ENCODE measurements around the gene GALNT11.
A peak's percentile ranks its signal among the peaks of the same experiment; 100 is the strongest.

The GALNT11 gene

GRCh38 chr7:152076324-152076821 lies 50.9 kb downstream of the GALNT11 start:
- H3K27ac ChIP-seq (ENCODE audit: low read length), result no peak overlapping the region
- DNase-seq, result no peak
- TF ChIP-seq EZH2 (optimal IDR thresholded peaks at IDR 0.05; ENCODE audit: low read depth, low read length), result no peak
- peak; percentile 38 for TF ChIP-seq CTCF (IDR thresholded peaks at IDR 0.05; ENCODE audit: low read length)

GRCh38 chr7:152076940-152077933 lies 51.8 kb downstream of the GALNT11 start:
- H3F3A ChIP-seq (ENCODE audit: insufficient read depth, low read length), result no peaks in the 10 kb centered on the region
- H3K36me3 ChIP-seq (replicated peaks; ENCODE audit: insufficient read depth, low read length), result no peaks in the 10 kb centered on the region
- H3K4me3 ChIP-seq (ENCODE audit: low read length), result no peak overlapping the region
- no peaks in the 10 kb centered on the region for H3K79me2 ChIP-seq (ENCODE audit: low read length)
- H3K27ac ChIP-seq (ENCODE audit: low read length), result no peak overlapping the region
- TF ChIP-seq CTCF (IDR thresholded peaks at IDR 0.05; ENCODE audit: low read length) (no peak), EZH2phosphoT487 (IDR thresholded peaks at IDR 0.05; ENCODE audit: low read length) (no peak), EZH2 (optimal IDR thresholded peaks at IDR 0.05; ENCODE audit: low read depth, low read length) (no peak)
- H3K9me3 ChIP-seq (replicated peaks; ENCODE audit: insufficient read depth, low read length), result no peaks in the 10 kb centered on the region
- H3K27me3 ChIP-seq (replicated peaks; ENCODE audit: insufficient read depth, low read length), result no peaks in the 10 kb centered on the region
- no peak overlapping the region for H3K9ac ChIP-seq (ENCODE audit: low read length)
- H3K4me1 ChIP-seq (ENCODE audit: low read length), result peaks cover 19% of the 10 kb centered on the region
- no peak overlapping the region for H3K4me2 ChIP-seq (ENCODE audit: low read depth, low read length)
- H2AFZ ChIP-seq (ENCODE audit: low read length), result no peak overlapping the region
- H4K20me1 ChIP-seq (ENCODE audit: insufficient read depth, low read length), result no peaks in the 10 kb centered on the region
- no peaks in the 10 kb centered on the region for H3K9me2 ChIP-seq (replicated peaks; ENCODE audit: insufficient read depth, low read length)
- no peak for DNase-seq

More at GRCh38 chr7:152076324-152076821, 50.9 kb downstream of the GALNT11 start:
- Histone ChIP-seq H3K4me3 (ENCODE audit: low read length) (no peak overlapping the region), H3K9me2 (replicated peaks; ENCODE audit: insufficient read depth, low read length) (no peaks in the 10 kb centered on the region), H3F3A (ENCODE audit: insufficient read depth, low read length) (no peaks in the 10 kb centered on the region), H3K79me2 (ENCODE audit: low read length) (no peaks in the 10 kb centered on the region), H3K4me2 (ENCODE audit: low read depth, low read length) (no peak overlapping the region), H2AFZ (ENCODE audit: low read length) (no peak overlapping the region), H3K9ac (ENCODE audit: low read length) (no peak overlapping the region), H3K36me3 (replicated peaks; ENCODE audit: insufficient read depth, low read length) (no peaks in the 10 kb centered on the region), H3K27me3 (replicated peaks; ENCODE audit: insufficient read depth, low read length) (no peaks in the 10 kb centered on the region), H3K4me1 (ENCODE audit: low read length) (peaks cover 19% of the 10 kb centered on the region), H4K20me1 (ENCODE audit: insufficient read depth, low read length) (no peaks in the 10 kb centered on the region), H3K9me3 (replicated peaks; ENCODE audit: insufficient read depth, low read length) (no peaks in the 10 kb centered on the region)

GRCh38 chr7:152078025-152078424 lies 52.6 kb downstream of the GALNT11 start:
- H3K4me3 ChIP-seq (ENCODE audit: low read length), result no peak overlapping the region
- DNase-seq, result no peak
- no peak overlapping the region for H3K4me2 ChIP-seq (ENCODE audit: low read depth, low read length)
- no peaks in the 10 kb centered on the region for H4K20me1 ChIP-seq (ENCODE audit: insufficient read depth, low read length)
- H3K27ac ChIP-seq (ENCODE audit: low read length), result no peak overlapping the region
- H3K9me3 ChIP-seq (replicated peaks; ENCODE audit: insufficient read depth, low read length), result no peaks in the 10 kb centered on the region
- no peak for TF ChIP-seq EZH2phosphoT487 (IDR thresholded peaks at IDR 0.05; ENCODE audit: low read length)
- no peak for TF ChIP-seq CTCF (IDR thresholded peaks at IDR 0.05; ENCODE audit: low read length)
- TF ChIP-seq EZH2 (optimal IDR thresholded peaks at IDR 0.05; ENCODE audit: low read depth, low read length), result no peak
- no peak overlapping the region for H2AFZ ChIP-seq (ENCODE audit: low read length)
- no peaks in the 10 kb centered on the region for H3K36me3 ChIP-seq (replicated peaks; ENCODE audit: insufficient read depth, low read length)
- H3K27me3 ChIP-seq (replicated peaks; ENCODE audit: insufficient read depth, low read length), result no peaks in the 10 kb centered on the region
- H3K4me1 ChIP-seq (ENCODE audit: low read length), result peaks cover 19% of the 10 kb centered on the region
- H3F3A ChIP-seq (ENCODE audit: insufficient read depth, low read length), result no peaks in the 10 kb centered on the region
- H3K9ac ChIP-seq (ENCODE audit: low read length), result no peak overlapping the region
- H3K79me2 ChIP-seq (ENCODE audit: low read length), result no peaks in the 10 kb centered on the region
- no peaks in the 10 kb centered on the region for H3K9me2 ChIP-seq (replicated peaks; ENCODE audit: insufficient read depth, low read length)
